Nephron (organoid): ENCODE data around the gene GOLGA6L6.
"Not testable (repeated sequence)": the region's sequence is repeated elsewhere in the genome, so short reads cannot be mapped to it uniquely, and the experiment has no call there.

ENCODE experiments used
- H3K27ac Mint-ChIP-seq, 3 experiments: 2 replicates each; pipeline ENCODE4 v1.8.0; 2020; ENCODE audit warnings: mixed read lengths in 3 of 3, mild to moderate bottlenecking in 2 of 3, moderate library complexity in 1 of 3
- H3K27me3 Mint-ChIP-seq: 2 replicates; pipeline ENCODE4 v1.8.0; 2021; ENCODE audit warnings: low read depth, mild to moderate bottlenecking, moderate library complexity, mixed read lengths
- H3K36me3 Mint-ChIP-seq: 2 replicates; pipeline ENCODE4 v1.8.0; 2020; ENCODE audit warnings: low read depth, mixed read lengths
- H3K4me1 Mint-ChIP-seq: 2 replicates; pipeline ENCODE4 v1.8.0; 2020; ENCODE audit warnings: mixed read lengths
- H3K4me3 Mint-ChIP-seq, 3 experiments: 2 replicates each; pipeline ENCODE4 v1.8.0; 2020; ENCODE audit warnings: mild to moderate bottlenecking in 3 of 3, mixed read lengths in 3 of 3, moderate library complexity in 2 of 3
- H3K9me3 Mint-ChIP-seq: 2 replicates; pipeline ENCODE4 v1.8.0; 2020; ENCODE audit warnings: mixed read lengths

GOLGA6L6 gene

DNA sequence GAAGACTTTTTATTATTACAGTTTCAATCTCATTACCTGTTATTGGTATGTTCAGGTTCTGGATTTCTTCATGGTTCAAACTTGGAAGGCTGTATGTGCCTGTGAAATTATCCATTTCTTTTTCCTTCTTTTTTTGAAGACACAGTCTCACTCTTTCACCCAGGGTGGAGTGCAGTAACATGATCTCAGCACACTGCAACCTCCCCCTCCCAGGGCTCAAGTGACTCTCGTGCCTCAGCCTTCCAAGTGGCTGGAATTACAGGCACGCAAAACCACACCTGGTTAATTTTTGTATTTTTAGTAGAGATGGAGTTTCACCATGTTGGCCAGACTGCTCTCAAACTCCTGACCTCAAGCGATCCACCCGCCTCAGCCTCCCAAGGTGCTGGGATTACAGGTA, 52.3 kb downstream of the GOLGA6L6 start:
- not testable (repeated sequence) for H3K27me3 Mint-ChIP-seq, H3K4me3 Mint-ChIP-seq, H3K27ac Mint-ChIP-seq, H3K4me1 Mint-ChIP-seq, H3K36me3 Mint-ChIP-seq, H3K9me3 Mint-ChIP-seq
